Activated CD8-positive, alpha-beta T cell treated with anti-CD3 and anti-CD28 coated beads, Interleukin-2, amount 10 ng/mL, durations not matched to agents 7 days and 5 days (primary cell): ENCODE results near the gene ZBTB3. TPM values are rescaled to one million over a fixed set of nuclear protein-coding genes. Genes with fewer than 3 reads are reported as not detected.
"Not testable (repeated sequence)": the region's sequence is repeated elsewhere in the genome, so short reads cannot be mapped to it uniquely, and the experiment has no call there.

Source experiments
- ATAC-seq: fragments of 150-1000 bp; cut with Tn5 transposase; one replicate; pipeline ENCODE4 v1.10.0; 2021; ENCODE audit warnings: moderate library complexity
- CTCF ChIA-PET: fragments of 350-600 bp; sonication (Branson Sonifier 250); formaldehyde crosslinking; loops from one replicate; lab custom pipeline; 2021; ENCODE audit warnings: antibody characterized with exemption; lab: Charles Lee
- POLR2A ChIA-PET: fragments of 350-600 bp; sonication (Branson Sonifier 250); formaldehyde crosslinking; loops from one replicate; lab custom pipeline; 2021; ENCODE audit warnings: antibody characterized with exemption; lab: Charles Lee
- DNase-seq: peaks from one replicate; pipeline ENCODE4 v3.0.0-alpha.2; 2020
- H3K27ac Mint-ChIP-seq: one replicate; pipeline ENCODE4 v1.8.0; 2021; ENCODE audit warnings: mild to moderate bottlenecking, mixed read lengths
- H3K27me3 Mint-ChIP-seq: one replicate; pipeline ENCODE4 v1.8.0; 2021; ENCODE audit warnings: low read depth, mixed read lengths
- H3K36me3 Mint-ChIP-seq: one replicate; pipeline ENCODE4 v1.8.0; 2021; ENCODE audit warnings: low read depth, mixed read lengths
- H3K4me1 Mint-ChIP-seq: one replicate; pipeline ENCODE4 v1.8.0; 2021; ENCODE audit warnings: low read depth, mixed read lengths
- H3K4me3 Mint-ChIP-seq: one replicate; pipeline ENCODE4 v1.8.0; 2021; ENCODE audit warnings: mild to moderate bottlenecking, mixed read lengths
- H3K9me3 Mint-ChIP-seq: one replicate; pipeline ENCODE4 v1.8.0; 2022; ENCODE audit warnings: mixed read lengths; ENCODE audit not compliant: insufficient read depth
- total RNA-seq, 2 experiments: library from RNA; stranded (reverse); gene quantifications; one replicate each; pipeline ENCODE4 v1.2.3, GENCODE V29; 2021

ZBTB3 gene
- total RNA-seq, 2 experiments from 2014 or later, result 12.4 to 12.8 TPM

DNA sequence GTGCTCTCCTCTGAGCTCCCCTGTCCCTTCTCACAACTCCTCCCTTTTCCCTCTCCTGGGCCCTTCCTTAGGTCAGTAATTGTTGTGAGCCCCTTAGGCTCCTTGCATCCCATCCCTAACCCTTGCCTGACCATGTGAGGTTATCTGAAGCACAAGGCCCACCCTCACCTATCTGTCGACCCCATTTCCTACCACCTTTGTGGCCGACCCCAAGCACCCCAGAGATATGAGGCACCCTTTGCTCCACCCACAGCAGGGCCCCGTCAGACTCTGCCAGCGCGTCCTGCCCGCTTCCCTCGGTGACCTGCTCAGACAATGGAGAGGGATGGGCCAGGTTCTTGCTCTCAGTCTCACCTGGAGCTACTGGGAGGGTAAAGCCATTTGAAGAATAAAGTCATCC lies 45.2 kb downstream of the ZBTB3 start:
- Mint-ChIP-seq H3K4me1 (peaks cover 67% of the 10 kb centered on the region), H3K27me3 (no peaks in the 10 kb centered on the region), H3K4me3 (peak overlapping the region; percentile 85), H3K27ac (peak overlapping the region; percentile 95), H3K9me3 (no peaks in the 10 kb centered on the region), H3K36me3 (peaks cover 51% of the 10 kb centered on the region)
- ATAC-seq, result peak; percentile 36
- DNase-seq, result peak; percentile 73
- CTCF ChIA-PET, result interaction anchor here (1.0 to 3.6 kb wide), 7 partner anchors 11 to 284 kb away, joined by 3 to 15 read pairs (median 4); partner anchors contain the start of genes HNRNPUL2 and TUT1
- POLR2A ChIA-PET, result interaction anchor here (0.6 to 11.7 kb wide), 26 partner anchors 9 to 569 kb away, joined by 3 to 123 read pairs (median 6); partner anchors contain the start of genes C11orf98, CSKMT, EEF1G and HNRNPUL2

GRCh38 chr11:62708392-62708791 lies 45.6 kb downstream of the ZBTB3 start:
- Mint-ChIP-seq H3K27ac (peak overlapping the region; percentile 95), H3K9me3 (no peaks in the 10 kb centered on the region), H3K27me3 (no peaks in the 10 kb centered on the region), H3K4me3 (peak overlapping the region; percentile 85), H3K4me1 (peaks cover 63% of the 10 kb centered on the region), H3K36me3 (peaks cover 47% of the 10 kb centered on the region)
- ATAC-seq, result no peak
- CTCF ChIA-PET, result interaction anchor here (0.8 to 3.6 kb wide), 5 partner anchors 11 to 148 kb away, joined by 3 to 15 read pairs (median 3); partner anchors contain the start of genes HNRNPUL2 and TUT1
- no peak for DNase-seq
- POLR2A ChIA-PET, result interaction anchor here (0.9 to 11.7 kb wide), 23 partner anchors 9 to 173 kb away, joined by 3 to 123 read pairs (median 6); partner anchors contain the start of genes C11orf98, CSKMT, EEF1G and HNRNPUL2

GRCh38 chr11:62707277-62707861 lies 46.6 kb downstream of the ZBTB3 start, which contains the start of the genes BSCL2 and GNG3:
Gene BSCL2 (minus strand): TSS chr11:62707424. CDS start chr11:62707195, 229 bp downstream.
Gene GNG3 (plus strand): TSS chr11:62707676. CDS start chr11:62708296, 620 bp downstream.
- Mint-ChIP-seq H3K36me3 (peaks cover 41% of the 10 kb centered on the region), H3K27ac (peak within 1 kb of the TSS; percentile 95), H3K4me1 (peaks cover 53% of the 10 kb centered on the region), H3K4me3 (peak within 1 kb of the TSS; percentile 85), H3K27me3 (no peaks in the 10 kb centered on the region), H3K9me3 (no peaks in the 10 kb centered on the region)
- ATAC-seq (no peak), DNase-seq (peak; percentile 35)
- POLR2A ChIA-PET, result interaction anchor here (0.8 to 11.7 kb wide), 10 partner anchors 19 to 148 kb away, joined by 3 to 123 read pairs (median 6); partner anchors contain the start of genes C11orf98, CSKMT, EEF1G and HNRNPUL2
- CTCF ChIA-PET, result interaction anchor here (0.6 to 2.6 kb wide), 3 partner anchors 13 to 27 kb away, joined by 4 to 19 read pairs (median 4); partner anchors contain the start of gene HNRNPUL2

GRCh38 chr11:62706850-62707247 lies 47.1 kb downstream of the ZBTB3 start:
- Mint-ChIP-seq H3K36me3 (peaks cover 40% of the 10 kb centered on the region), H3K4me1 (peaks cover 49% of the 10 kb centered on the region), H3K27ac (peak overlapping the region; percentile 59), H3K9me3 (no peaks in the 10 kb centered on the region), H3K27me3 (no peaks in the 10 kb centered on the region), H3K4me3 (peak overlapping the region; percentile 32)
- ChIA-PET POLR2A (interaction anchor here (1.2 to 11.7 kb wide), 8 partner anchors 19 to 134 kb away, joined by 3 to 123 read pairs (median 7); partner anchors contain the start of genes C11orf98, CSKMT, EEF1G and HNRNPUL2), CTCF (interaction anchor here (0.6 to 2.6 kb wide), 5 partner anchors 12 to 115 kb away, joined by 4 to 19 read pairs (median 4); partner anchors contain the start of genes HNRNPUL2 and TUT1)
- no peak for ATAC-seq
- DNase-seq, result no peak

DNA sequence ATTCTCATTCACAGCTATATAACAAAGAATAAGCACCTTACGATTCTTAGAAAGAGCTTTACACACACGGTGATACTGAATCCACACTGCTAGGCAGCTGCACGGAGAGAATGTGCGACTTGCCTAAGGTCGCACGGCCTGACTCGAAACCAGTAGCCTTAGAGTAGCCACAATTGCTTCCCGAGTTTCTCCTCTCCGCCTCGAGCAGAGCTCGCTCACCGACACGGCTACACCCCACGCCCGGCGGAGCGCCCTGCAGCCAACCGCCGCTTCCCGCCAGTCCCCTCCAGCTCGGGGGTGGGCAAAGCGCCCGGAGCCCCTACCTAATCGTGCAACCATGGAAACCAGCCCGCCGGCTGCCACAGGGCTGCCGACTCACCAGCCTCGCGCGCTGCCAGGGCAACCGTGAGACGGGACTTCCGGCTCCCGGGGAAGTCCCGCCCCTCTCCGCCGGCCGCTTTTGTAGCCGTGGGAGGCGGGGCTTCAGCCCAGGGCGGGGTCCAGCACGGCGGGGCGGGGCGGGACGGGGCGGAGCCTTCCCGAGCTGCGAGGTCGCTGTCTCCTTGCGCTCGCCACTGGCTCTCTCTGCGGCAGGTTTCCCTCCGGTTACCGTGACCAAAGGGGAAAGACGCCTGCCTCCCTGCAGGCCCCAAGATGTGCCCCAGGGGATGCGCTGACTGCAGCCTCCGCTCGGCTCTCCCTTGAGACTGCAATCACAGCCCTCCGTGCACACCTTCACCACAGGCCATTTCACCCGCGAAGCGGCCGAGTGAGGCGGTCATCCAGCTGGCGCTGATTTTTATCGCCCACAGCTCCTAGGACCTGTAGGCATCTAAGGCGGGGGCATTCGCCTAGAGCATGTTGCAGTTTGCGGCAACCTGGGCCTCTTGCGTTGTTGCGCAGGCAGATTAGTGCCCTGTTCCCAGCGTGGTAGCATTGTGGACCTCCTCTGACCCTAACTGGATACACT lies 47.8 kb downstream of the ZBTB3 start:
- ChIA-PET POLR2A (interaction anchor here (0.8 to 11.7 kb wide), 9 partner anchors 20 to 135 kb away, joined by 3 to 123 read pairs (median 7); partner anchors contain the start of genes C11orf98, CSKMT, EEF1G and HNRNPUL2), CTCF (interaction anchor here (0.7 to 2.6 kb wide), 7 partner anchors 9 to 115 kb away, joined by 3 to 19 read pairs (median 4); partner anchors contain the start of gene TUT1)
- H3K9me3 Mint-ChIP-seq, result no peaks in the 10 kb centered on the region
- ATAC-seq (peak; percentile 67), DNase-seq (peak; percentile 95)
- H3K27ac Mint-ChIP-seq, result peak overlapping the region; percentile 83
- no peaks in the 10 kb centered on the region for H3K27me3 Mint-ChIP-seq
- peaks cover 49% of the 10 kb centered on the region for H3K4me1 Mint-ChIP-seq
- peak overlapping the region; percentile 90 for H3K4me3 Mint-ChIP-seq
- H3K36me3 Mint-ChIP-seq, result peaks cover 37% of the 10 kb centered on the region

GRCh38 chr11:62705413-62705812 lies 48.5 kb downstream of the ZBTB3 start:
- CTCF ChIA-PET, result interaction anchor here (0.7 to 2.6 kb wide), 5 partner anchors 9 to 114 kb away, joined by 3 to 19 read pairs (median 4); partner anchors contain the start of gene TUT1
- Mint-ChIP-seq H3K4me1 (peaks cover 45% of the 10 kb centered on the region), H3K36me3 (peaks cover 37% of the 10 kb centered on the region), H3K27ac (peak overlapping the region; percentile 83), H3K4me3 (peak overlapping the region; percentile 90), H3K9me3 (no peaks in the 10 kb centered on the region), H3K27me3 (no peaks in the 10 kb centered on the region)
- ATAC-seq, result no peak
- no peak for DNase-seq
- POLR2A ChIA-PET, result interaction anchor here (0.8 to 11.7 kb wide), 8 partner anchors 21 to 136 kb away, joined by 3 to 123 read pairs (median 7); partner anchors contain the start of genes C11orf98, CSKMT, EEF1G and HNRNPUL2

DNA sequence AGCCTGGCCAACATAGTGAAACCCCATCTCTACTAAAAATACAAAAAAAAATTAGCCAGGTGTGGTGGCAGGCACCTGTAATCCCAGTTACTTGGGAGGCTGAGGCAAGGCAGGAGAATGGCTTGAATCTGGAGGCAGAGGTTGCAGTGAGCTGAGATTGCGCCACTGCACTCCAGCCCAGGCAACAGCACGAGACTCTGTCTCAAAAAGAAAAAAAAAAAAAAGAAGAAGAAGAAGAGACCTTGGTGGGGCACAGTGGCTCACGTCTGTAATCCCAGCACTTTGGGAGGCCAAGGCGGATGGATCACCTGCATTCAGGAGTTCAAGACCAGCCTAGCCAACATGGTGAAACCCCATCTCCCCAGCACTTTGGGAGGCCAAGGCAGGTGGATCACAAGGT lies 50.0 kb downstream of the ZBTB3 start:
- not testable (repeated sequence) for H3K4me3 Mint-ChIP-seq, H3K9me3 Mint-ChIP-seq, DNase-seq, H3K27me3 Mint-ChIP-seq, H3K27ac Mint-ChIP-seq, ATAC-seq
- H3K4me1 Mint-ChIP-seq, result peaks cover 34% of the 10 kb centered on the region
- POLR2A ChIA-PET, result interaction anchor here (0.7 to 1.3 kb wide), 3 partner anchors 32 to 112 kb away, joined by 3 to 6 read pairs (median 4); partner anchors contain the start of genes C11orf98, CSKMT, LBHD1 and TUT1
- H3K36me3 Mint-ChIP-seq, result peaks cover 31% of the 10 kb centered on the region
- CTCF ChIA-PET, result interaction anchor here (2.2 kb wide), 1 partner anchor 23 kb away, joined by 7 read pairs; no protein-coding TSS in a partner anchor

GRCh38 chr11:62702246-62702645 lies 51.7 kb downstream of the ZBTB3 start:
- Mint-ChIP-seq H3K27me3 (no peaks in the 10 kb centered on the region), H3K27ac (no peak overlapping the region), H3K4me3 (no peak overlapping the region), H3K9me3 (no peaks in the 10 kb centered on the region), H3K4me1 (peaks cover 19% of the 10 kb centered on the region), H3K36me3 (peaks cover 32% of the 10 kb centered on the region)
- POLR2A ChIA-PET, result interaction anchor here (1.0 kb wide), 2 partner anchors 111 to 139 kb away, joined by 3 read pairs; partner anchors contain the start of gene TUT1
- CTCF ChIA-PET, result interaction anchor here (1.1 to 2.2 kb wide), 4 partner anchors 8 to 179 kb away, joined by 3 to 7 read pairs (median 4); partner anchors contain the start of gene SLC3A2
- no peak for ATAC-seq
- DNase-seq, result no peak
